Smooth muscle cell (in vitro differentiated cells): ENCODE measurements around the gene CKAP2L. TPM values are rescaled to one million over a fixed set of nuclear protein-coding genes. Genes with fewer than 3 reads are reported as not detected.
A peak's percentile ranks its signal among the peaks of the same experiment; 100 is the strongest.

ENCODE experiments used
- DNase-seq: peaks from one replicate; lab custom pipeline; 2025; ENCODE audit not compliant: unreplicated experiment; lab: John Stamatoyannopoulos, UW
- H2AFZ ChIP-seq: fragments of 200-600 bp; sonication (generic); 2 replicates; pipeline ENCODE4 v1.6.0; 2016; ENCODE audit warnings: antibody characterized with exemption, low read depth, mild to moderate bottlenecking
- H3F3A ChIP-seq: fragments of 200-600 bp; sonication (generic); 2 replicates; pipeline ENCODE4 v1.6.0; 2017; ENCODE audit warnings: antibody characterized with exemption, low read depth
- H3K27ac ChIP-seq: fragments of 200-600 bp; sonication (generic); 2 replicates; pipeline ENCODE4 v1.5.1; 2016; ENCODE audit warnings: low read depth, mild to moderate bottlenecking
- H3K27me3 ChIP-seq: fragments of 200-600 bp; sonication (generic); 2 replicates; pipeline ENCODE4 v1.6.1; 2016; ENCODE audit warnings: low read depth, mild to moderate bottlenecking
- H3K36me3 ChIP-seq: fragments of 200-600 bp; sonication (generic); 2 replicates; pipeline ENCODE4 v1.5.1; 2016; ENCODE audit warnings: low read depth
- H3K4me1 ChIP-seq: fragments of 200-600 bp; sonication (generic); 2 replicates; pipeline ENCODE4 v1.5.1; 2016; ENCODE audit warnings: low read depth
- H3K4me2 ChIP-seq: fragments of 200-600 bp; sonication (generic); 2 replicates; pipeline ENCODE4 v1.6.0; 2016; ENCODE audit warnings: mild to moderate bottlenecking
- H3K4me3 ChIP-seq: fragments of 200-600 bp; sonication (generic); 2 replicates; pipeline ENCODE4 v1.5.1; 2016; ENCODE audit warnings: mild to moderate bottlenecking
- H3K79me2 ChIP-seq: fragments of 200-600 bp; sonication (generic); 2 replicates; pipeline ENCODE4 v1.6.0; 2016; ENCODE audit warnings: low read depth, mild to moderate bottlenecking
- H3K9ac ChIP-seq: fragments of 200-600 bp; sonication (generic); 2 replicates; pipeline ENCODE4 v1.6.0; 2016; ENCODE audit warnings: low read depth
- H3K9me3 ChIP-seq: fragments of 200-600 bp; sonication (generic); replicated peaks from 2 replicates; pipeline ENCODE4 v1.5.1; 2016; ENCODE audit warnings: low read depth
- H4K20me1 ChIP-seq: fragments of 200-600 bp; sonication (generic); 2 replicates; pipeline ENCODE4 v1.6.0; 2016; ENCODE audit warnings: low read depth
- WGBS: methylation state at CpG from one replicate; pipeline ENCODE4 v1.1.7; 2016; ENCODE audit warnings: low lambda C conversion rate; 5-methylcytosine and 5-hydroxymethylcytosine counted together
- polyA plus RNA-seq: library from polyadenylated mRNA; unstranded; fragments of >200 nt; fragmentation: Nextera tagmentation; extraction: Ambion mirVana; gene quantifications from 2 replicates; pipeline ENCODE4 v1.2.1, GENCODE V29; 2016
- total RNA-seq: library from RNA; depleted of rRNA; stranded (reverse); fragments of >200 nt; gene quantifications from 2 replicates; pipeline ENCODE4 v1.2.3, GENCODE V29; 2014
- TF ChIP-seq, protein P1 (sequence below): fragments of 200-600 bp; sonication (generic); IDR thresholded peaks from 2 replicates; pipeline ENCODE4 v1.5.1; 2017; ENCODE audit warnings: borderline replicate concordance, mild to moderate bottlenecking, antibody characterized with exemption; ENCODE audit not compliant: insufficient read depth, poor library complexity, severe bottlenecking

CKAP2L gene
- total and polyA plus RNA-seq, 2 experiments from 2014 or later = 6.6 to 16.7 TPM

DNA sequence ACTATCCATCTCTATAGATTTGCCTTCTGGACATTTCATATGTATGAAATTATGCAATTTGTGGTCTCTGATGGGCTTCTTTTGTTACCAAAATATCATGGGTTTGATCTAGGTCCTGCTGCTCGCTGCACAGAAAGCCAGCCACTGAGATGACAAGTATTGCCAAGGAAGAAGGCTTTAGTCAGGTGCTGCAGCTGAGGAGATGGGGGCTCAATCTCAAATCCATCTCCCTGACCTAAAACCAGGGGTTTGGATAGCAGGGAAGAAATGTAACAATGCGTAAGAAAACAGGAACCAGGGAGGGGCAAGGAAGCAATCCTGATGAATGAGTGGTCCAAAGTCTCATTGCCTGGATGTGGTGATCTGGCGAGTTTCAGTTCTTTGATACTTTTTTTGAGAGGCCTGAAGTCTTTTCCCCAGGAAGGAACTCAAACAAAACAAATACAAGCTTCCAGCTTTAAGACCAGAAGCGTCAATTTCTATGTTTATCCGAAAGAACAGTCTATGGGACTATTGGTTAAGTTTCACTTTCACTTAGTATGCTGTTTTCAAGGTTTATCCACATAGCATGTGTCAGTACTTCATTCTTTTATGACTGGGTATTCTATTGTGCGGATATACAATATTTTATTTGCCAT lies 3.4 kb upstream of the CKAP2L start:
- 86% methylated on average over 6 of the region's 6 CpGs for WGBS
- no peaks in the 10 kb centered on the region for H3K9me3 ChIP-seq
- H3K36me3 ChIP-seq = no peaks in the 10 kb centered on the region
- peaks cover 12% of the 10 kb centered on the region for H3K79me2 ChIP-seq
- no peak overlapping the region for H3K27ac ChIP-seq
- H2AFZ ChIP-seq = peak overlapping the region; percentile 6
- H3K4me3 ChIP-seq = no peak overlapping the region
- H3K4me1 ChIP-seq = peaks cover 9% of the 10 kb centered on the region
- peak overlapping the region; percentile 25 for H3K4me2 ChIP-seq
- TF ChIP-seq, protein P1, sequence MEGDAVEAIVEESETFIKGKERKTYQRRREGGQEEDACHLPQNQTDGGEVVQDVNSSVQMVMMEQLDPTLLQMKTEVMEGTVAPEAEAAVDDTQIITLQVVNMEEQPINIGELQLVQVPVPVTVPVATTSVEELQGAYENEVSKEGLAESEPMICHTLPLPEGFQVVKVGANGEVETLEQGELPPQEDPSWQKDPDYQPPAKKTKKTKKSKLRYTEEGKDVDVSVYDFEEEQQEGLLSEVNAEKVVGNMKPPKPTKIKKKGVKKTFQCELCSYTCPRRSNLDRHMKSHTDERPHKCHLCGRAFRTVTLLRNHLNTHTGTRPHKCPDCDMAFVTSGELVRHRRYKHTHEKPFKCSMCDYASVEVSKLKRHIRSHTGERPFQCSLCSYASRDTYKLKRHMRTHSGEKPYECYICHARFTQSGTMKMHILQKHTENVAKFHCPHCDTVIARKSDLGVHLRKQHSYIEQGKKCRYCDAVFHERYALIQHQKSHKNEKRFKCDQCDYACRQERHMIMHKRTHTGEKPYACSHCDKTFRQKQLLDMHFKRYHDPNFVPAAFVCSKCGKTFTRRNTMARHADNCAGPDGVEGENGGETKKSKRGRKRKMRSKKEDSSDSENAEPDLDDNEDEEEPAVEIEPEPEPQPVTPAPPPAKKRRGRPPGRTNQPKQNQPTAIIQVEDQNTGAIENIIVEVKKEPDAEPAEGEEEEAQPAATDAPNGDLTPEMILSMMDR = no peak
- H3F3A ChIP-seq = peaks cover 3% of the 10 kb centered on the region
- no peak overlapping the region for H3K9ac ChIP-seq
- no peak for DNase-seq
- H4K20me1 ChIP-seq = no peaks in the 10 kb centered on the region
- H3K27me3 ChIP-seq = no peaks in the 10 kb centered on the region

DNA sequence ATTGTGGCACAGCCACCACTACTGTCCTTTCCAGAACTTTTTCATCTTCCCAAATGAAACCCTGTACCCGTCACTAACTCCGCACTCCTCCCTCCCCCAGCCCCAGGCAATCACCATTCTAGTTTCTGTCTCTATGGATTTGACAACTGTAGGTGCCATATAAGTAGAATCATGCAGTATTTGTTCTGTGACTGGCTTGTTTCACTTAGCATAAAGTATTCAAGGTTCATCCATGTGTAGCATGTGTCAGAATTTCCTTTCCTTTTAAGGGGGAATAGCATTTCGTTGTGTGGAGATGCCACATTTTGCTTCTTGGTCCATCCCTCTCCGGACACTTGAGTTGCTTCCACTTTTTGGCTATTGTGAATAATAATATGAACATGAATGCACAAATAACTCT lies 842 bp upstream of the CKAP2L start:
- Histone ChIP-seq H3K4me2 (peak overlapping the region; percentile 91), H3K9me3 (no peaks in the 10 kb centered on the region), H2AFZ (peak overlapping the region; percentile 86), H4K20me1 (no peaks in the 10 kb centered on the region), H3K4me1 (peaks cover 9% of the 10 kb centered on the region), H3K9ac (peak overlapping the region; percentile 49), H3K27me3 (no peaks in the 10 kb centered on the region), H3K79me2 (peaks cover 27% of the 10 kb centered on the region), H3K27ac (no peak overlapping the region), H3K36me3 (no peaks in the 10 kb centered on the region), H3F3A (peaks cover 3% of the 10 kb centered on the region), H3K4me3 (peak overlapping the region; percentile 94)
- TF ChIP-seq, protein P1 = no peak
- WGBS = 81% methylated on average over 4 of the region's 4 CpGs
- DNase-seq = no peak

DNA sequence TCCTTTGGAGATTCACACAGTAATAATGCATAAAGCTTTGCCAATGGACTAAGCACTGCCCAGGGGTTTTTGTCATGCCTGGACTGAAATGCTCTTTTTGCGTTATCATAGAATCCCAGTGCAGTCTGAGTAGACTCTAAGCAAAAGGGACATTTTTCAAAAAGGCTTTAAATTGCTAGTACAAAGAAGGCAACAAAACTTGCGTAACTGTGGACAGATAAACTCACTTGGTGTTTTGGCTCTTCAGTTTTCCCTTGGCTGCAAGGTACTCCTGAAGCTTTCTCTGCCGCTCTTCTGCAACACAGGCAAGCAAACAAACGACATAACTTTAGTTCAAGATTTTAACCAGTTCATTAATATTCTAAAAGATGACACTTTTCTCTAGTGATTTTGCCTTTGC lies 2.1 kb downstream of the CKAP2L start:
- Histone ChIP-seq H3K36me3 (no peaks in the 10 kb centered on the region), H3K27ac (no peak overlapping the region), H3K9ac (no peak overlapping the region), H2AFZ (no peak overlapping the region), H3K79me2 (peaks cover 27% of the 10 kb centered on the region), H3K9me3 (no peaks in the 10 kb centered on the region), H3K4me2 (no peak overlapping the region), H3F3A (no peaks in the 10 kb centered on the region), H3K27me3 (no peaks in the 10 kb centered on the region), H3K4me3 (no peak overlapping the region), H4K20me1 (no peaks in the 10 kb centered on the region), H3K4me1 (peaks cover 9% of the 10 kb centered on the region)
- WGBS = 88% methylated on average over 4 of the region's 4 CpGs
- TF ChIP-seq, protein P1 = no peak
- DNase-seq = no peak

DNA sequence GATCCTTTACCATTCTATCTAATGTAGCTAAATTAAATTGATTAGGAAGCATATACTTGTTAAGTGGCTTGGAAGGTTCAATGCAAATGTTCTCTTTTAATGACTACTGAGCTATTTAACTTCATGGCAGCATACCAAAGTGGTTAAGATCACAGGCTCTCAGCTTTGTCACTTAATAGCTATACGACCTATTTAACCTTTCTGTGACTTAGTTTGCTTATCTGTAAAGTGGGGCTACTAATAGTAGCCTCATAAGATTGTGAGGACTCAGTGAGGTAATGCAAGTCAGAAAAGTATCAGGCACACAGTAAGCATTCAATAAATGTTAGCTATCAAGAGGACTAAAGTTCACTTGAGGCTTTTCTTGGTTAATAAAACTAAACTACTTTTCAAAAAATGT lies 4.3 kb downstream of the CKAP2L start:
- Histone ChIP-seq H3K36me3 (peaks cover 4% of the 10 kb centered on the region), H3K27me3 (no peaks in the 10 kb centered on the region), H3K79me2 (peaks cover 27% of the 10 kb centered on the region), H4K20me1 (no peaks in the 10 kb centered on the region), H3K9me3 (no peaks in the 10 kb centered on the region), H3K27ac (no peak overlapping the region), H2AFZ (peak overlapping the region; percentile 12), H3K9ac (no peak overlapping the region), H3K4me1 (peaks cover 9% of the 10 kb centered on the region), H3K4me3 (no peak overlapping the region), H3K4me2 (no peak overlapping the region), H3F3A (no peaks in the 10 kb centered on the region)
- 81% methylated on average over 1 of the region's 1 CpG for WGBS
- TF ChIP-seq, protein P1 = no peak
- DNase-seq = no peak
